ENCODE data around the gene AUTS2.

- TF ChIP-seq POLR2AphosphoS5 (IDR thresholded peaks at IDR 0.05) = no peak
- no peak for TF ChIP-seq POLR2A (IDR thresholded peaks at IDR 0.05)
- no peak for TF ChIP-seq CTCF (IDR thresholded peaks at IDR 0.05 in 8 of 11, conservative IDR thresholded peaks at IDR 0.05 in 3 of 11)
These were observed 455.1 kb downstream of the AUTS2 start for GRCh38 chr7:70053421-70053820.

Measured in spleen (tissue), 7 donors.